ENCODE results near the gene GOLM1.

The GOLM1 gene

GRCh38 chr9:86043999-86044398 is 55.4 kb downstream of the GOLM1 start:
- no peak for DNase-seq

GRCh38 chr9:86043586-86043985 is 55.8 kb downstream of the GOLM1 start:
- DNase-seq: no peak

DNA sequence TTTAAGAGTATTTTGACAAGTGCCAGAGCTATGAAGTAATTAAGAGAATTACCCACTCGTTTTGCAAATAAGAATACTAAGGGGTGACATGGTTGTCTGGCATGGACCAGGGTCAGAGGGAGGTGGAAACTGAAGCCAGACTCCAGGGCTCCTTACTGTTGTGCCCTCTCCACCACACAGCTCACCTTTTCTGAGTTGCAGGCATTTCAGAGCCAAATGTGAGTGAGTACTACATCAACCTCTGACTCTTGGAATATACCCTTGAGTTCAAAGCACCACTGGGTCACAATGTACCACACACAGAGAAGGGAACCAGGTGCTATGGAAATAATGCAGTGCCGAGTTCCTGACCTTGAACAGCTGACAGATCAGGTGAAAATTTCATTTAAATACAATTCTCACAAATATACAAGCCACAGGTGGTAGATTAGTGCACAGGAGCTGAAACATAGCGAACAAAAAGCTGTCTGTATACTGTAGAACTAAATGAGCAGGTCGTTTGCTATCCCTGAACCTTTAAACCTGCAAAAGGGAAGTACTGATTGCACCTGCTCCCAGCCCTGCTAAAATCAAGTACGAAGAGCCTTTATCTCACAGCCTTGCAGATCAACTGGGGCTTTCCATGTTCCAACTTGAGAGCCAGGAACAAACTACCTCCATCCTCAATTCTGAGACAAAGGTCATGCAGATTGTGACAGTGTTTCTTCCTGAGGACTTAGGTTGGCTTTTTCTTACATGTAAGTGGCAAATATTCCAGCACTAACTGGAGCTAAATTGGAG is 57.0 kb downstream of the GOLM1 start:
- peak in 1 of 3 experiments; percentile 38 for DNase-seq

DNA sequence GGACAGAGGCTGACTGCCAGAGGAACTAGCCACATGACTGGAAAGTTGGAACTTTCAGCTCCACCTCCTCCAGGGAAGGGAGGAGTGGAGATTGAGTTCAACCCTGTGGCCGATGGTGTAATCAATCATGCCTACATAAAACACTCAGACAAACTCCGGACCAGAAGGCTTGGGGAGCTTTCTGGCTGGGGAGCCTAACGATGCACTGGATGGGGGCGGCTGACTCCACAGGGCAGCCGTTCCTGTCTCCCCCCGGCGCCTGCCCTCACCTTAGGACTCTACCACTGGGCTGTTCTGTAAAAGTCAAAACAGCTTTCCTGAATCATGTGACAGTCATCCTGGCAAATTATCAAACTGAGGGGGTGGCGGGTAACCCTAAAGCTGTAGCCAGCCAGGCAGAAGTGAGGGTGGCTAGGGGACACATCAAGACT is 58.0 kb downstream of the GOLM1 start:
- no peak for DNase-seq

- DNase-seq: peak in 1 of 3 experiments; percentile 18
Measured at GRCh38 chr9:86040861-86041155, 58.5 kb downstream of the GOLM1 start.

DNA sequence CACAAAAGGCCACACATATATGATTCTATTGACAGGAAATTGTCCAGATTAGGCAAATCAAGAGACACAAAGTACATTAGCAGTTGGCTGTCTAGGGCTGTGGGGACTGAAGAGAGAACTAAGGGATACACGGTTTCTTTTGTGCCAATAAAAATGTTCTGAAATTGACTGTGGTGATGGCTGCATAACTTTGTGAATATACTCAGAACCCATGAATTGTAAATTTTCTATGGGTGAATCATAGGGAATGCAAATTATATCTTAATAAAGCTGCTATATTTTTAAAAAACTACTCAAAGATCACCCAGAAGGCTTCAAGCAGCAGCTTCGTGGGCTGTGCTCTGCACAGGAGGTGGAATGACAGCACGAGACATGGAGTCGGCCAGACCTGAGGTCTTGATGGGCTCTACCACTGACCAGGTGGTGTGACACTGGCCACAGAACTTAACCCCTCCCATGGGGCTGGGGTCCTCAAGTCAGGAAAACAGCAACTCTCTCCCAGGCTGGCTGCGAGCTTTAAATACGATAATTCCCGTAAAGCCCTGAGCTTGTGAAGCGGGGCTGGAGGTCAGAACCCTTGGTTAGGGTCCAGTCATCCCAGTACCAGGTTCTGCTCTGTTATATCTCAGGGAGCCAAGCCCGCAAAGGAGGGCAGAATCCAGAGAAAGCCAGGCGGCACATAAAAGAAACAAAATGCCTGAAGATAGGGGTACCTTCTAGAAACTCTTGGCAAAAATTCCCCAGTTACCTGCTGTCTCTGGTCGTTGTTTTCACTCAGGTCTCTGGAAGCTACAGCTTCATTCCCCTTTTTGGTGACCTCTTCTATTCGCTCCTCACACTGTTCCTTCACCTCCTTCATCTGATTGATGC is 59.1 kb downstream of the GOLM1 start:
- DNase-seq: no peak

GRCh38 chr9:86036555-86036954 is 62.8 kb downstream of the GOLM1 start:
- peak in 2 of 3 experiments; percentile 45 to 75 for DNase-seq

DNA sequence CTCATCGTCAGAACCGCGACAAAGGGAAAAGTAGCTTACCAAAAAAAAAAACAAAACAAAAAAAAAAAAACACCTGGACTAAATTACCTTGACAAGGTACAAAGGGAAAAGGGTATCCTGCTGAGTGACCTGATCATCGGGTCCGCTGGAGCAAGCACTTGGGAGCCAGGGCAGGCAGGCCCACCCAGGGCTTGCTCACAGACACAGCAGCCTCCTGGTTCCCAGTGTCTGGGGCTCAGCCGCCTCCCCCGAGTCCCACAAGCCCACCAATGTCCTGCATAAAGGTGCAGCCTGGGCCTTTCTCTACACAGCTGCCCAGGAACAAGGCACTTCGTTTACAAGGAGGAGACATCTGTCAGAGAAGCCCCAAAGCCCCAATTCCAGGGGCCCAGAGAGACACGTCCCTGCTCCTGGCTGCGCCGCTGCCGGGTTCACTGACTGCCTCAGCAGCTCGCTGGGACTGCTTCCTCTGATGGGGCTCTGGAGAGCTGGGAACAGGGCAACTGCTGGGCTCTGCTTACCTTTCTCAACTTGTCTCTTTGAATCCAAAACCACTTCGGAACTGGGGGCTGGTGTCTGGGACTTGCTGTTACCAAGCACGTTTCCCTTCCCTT is 63.4 kb downstream of the GOLM1 start:
- DNase-seq: peak in 1 of 3 experiments; percentile 72

- DNase-seq: peak; percentile 17 to 57 (median 24)
Measured at GRCh38 chr9:86034863-86035734, 64.3 kb downstream of the GOLM1 start.

DNA sequence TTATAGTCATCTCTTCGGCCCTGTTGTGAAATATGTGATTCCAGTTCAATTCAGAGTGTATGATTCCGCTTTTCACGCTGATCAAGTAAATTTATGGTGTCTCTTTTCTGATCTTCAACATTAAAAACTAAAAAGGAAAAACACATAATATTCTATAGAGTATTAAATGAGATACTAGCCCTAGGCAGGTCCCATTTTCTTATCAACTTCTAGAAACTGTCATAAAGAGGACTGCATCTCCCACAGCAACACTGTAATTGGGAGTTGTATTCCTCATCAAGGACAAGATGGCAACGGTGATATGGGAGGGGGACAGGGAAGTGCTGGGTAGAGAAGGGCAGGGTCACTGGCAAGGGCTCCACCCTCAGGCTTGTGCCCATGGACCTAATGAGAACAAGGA is 71.6 kb downstream of the GOLM1 start:
- DNase-seq: no peak

- no peak for DNase-seq
Measured at GRCh38 chr9:86022687-86023266, 76.6 kb downstream of the GOLM1 start.

DNA sequence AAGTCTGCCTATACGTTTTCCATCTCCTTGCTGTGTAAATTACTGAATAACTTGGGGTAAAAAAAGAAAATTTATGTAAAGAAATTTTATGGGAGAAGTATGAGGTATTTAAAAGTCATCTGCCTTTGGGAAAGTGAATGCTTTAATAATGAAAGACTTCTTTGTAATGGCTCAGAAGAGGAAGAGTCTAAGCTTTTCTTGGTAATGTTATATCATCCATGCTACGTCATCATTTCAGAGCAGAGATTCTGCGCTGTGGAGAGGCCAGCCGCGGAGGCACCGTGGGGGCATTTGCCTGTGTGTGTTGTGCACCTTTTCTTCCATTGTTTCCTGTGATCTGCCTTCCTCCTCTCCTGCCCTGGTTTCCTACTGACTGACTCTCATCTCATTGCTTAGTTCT is 78.2 kb downstream of the GOLM1 start:
- DNase-seq: no peak

DNA sequence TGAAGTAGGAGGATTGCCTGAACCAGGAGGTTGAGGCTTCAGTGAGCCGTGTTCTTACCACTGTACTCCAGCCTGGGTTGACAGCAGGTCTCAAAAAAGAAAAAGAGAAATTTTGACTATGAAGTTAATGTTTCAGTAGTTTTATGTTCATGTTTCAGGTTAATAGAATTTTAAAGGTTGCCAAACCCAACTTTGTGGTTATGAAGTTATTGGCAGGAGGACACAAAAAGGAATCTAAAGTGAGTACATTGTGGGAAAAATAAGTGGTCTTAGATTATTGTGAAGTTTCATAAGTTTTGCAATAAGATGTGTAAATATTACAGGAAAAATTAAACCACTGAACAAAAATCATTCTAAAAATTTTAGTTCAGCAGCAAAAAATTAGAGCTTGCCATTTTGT is 78.6 kb downstream of the GOLM1 start:
- DNase-seq: no peak

GRCh38 chr9:86009133-86009532 is 90.2 kb downstream of the GOLM1 start:
- peak in 1 of 3 experiments; percentile 60 for DNase-seq

DNA sequence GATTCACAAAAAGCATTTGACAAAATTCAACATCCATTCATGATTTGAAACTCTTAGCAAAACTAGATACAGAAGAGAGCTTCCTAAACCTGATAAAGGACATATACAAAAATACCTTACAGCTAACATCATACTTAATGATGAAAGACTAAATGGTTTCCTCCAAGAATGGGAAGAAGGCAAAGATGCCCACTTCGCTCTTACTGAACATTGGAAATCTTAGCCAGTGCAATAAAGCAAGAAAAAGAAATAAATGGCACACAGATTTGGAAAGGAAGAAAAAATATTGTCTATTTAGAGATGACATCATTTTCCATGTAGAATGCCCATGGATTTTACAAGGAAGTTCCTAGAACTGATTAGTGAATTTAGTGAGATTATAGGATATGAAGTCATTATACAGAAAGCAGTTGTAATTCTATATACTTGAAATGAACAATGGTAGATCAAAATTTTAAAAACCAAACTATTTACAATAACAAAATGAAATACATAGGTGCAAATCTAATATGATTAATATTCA is 94.0 kb downstream of the GOLM1 start:
- no peak for DNase-seq

GRCh38 chr9:85995599-85995998 is 103.8 kb downstream of the GOLM1 start:
- DNase-seq: no peak

DNA sequence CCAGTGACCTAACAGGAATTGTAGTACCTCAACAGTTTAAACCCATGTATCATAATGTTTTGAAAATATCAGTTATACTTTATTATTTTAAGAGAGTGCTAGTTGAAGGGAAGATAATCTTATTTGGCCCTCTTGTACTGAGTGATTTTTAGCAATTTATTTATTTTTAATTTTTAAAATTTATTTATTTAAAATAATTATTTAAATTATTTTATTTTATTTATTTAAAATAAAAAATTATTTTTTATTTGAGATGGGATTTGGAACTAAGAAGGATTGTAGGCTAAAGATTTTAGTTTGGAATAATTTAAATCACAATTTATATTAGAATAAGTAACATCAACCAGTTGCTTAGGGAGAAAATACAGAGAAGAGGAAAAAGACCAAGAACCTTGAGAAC is 104.3 kb downstream of the GOLM1 start:
- no peak for DNase-seq

- DNase-seq: no peak
Measured at GRCh38 chr9:85994191-85994590, 105.2 kb downstream of the GOLM1 start.

DNA sequence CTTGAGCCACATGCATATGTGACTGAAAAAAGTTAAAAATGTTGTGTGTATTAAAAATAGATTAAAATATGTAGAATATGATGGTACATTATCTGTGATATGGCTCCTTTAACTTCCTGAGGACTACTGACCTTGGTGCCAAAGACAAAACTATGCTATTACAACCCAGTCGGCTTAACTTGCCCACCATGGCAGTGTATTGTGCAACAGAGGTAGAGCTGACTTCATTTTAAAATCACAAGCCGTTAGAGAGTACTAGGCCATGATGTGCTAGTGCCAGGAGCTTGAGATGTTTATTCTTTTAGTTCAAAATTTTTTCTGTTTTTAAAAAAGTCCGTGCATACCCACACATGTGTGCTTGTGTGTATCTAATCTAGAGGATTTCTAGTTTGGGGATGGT is 112.1 kb downstream of the GOLM1 start:
- DNase-seq: no peak

DNA sequence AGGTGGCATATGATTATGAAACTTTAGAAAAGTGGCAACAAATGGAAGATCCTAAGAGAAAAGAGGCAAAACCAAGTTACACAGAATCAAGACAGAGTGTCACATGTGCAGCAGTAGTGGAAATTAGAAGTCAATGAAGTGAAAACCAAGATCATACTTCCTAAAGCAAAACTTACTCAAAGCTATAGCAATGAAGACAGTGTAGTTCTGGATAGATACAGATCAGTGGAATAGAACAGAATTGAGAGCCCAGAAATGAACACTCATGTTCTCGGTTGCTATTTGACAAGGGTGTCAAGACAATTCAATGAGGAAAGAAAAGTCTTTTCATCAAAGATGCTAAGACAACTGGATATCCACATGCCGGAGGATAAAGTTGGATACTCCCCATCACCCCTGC is 114.9 kb downstream of the GOLM1 start:
- no peak for DNase-seq

- DNase-seq: no peak
Measured at GRCh38 chr9:85981369-85981768, 118.0 kb downstream of the GOLM1 start.

GRCh38 chr9:85978496-85978895 is 120.9 kb downstream of the GOLM1 start:
- DNase-seq: no peak
